ENCODE data around the gene FAM133A.

DNA sequence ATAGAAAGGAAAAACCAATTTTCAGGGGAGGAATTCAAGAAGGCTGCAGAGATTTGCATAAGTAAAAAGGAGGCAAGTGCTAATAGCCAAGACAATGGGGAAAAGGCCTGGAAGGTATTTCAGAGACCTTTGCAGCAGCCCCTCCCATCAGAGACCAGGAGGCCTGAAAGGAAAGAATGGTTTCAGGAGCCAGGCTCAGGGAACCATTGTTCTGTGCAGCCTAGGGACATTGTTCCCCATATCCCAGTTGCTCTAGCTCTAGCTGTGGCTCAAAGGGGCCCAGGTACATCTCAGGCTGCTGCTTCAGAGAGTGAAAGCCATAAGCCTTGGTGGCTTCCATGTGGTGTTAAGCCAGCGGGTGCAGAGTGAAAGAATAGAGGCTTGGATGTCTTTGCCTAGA is 24.6 kb upstream of the FAM133A start:
- TF ChIP-seq, protein P1, sequence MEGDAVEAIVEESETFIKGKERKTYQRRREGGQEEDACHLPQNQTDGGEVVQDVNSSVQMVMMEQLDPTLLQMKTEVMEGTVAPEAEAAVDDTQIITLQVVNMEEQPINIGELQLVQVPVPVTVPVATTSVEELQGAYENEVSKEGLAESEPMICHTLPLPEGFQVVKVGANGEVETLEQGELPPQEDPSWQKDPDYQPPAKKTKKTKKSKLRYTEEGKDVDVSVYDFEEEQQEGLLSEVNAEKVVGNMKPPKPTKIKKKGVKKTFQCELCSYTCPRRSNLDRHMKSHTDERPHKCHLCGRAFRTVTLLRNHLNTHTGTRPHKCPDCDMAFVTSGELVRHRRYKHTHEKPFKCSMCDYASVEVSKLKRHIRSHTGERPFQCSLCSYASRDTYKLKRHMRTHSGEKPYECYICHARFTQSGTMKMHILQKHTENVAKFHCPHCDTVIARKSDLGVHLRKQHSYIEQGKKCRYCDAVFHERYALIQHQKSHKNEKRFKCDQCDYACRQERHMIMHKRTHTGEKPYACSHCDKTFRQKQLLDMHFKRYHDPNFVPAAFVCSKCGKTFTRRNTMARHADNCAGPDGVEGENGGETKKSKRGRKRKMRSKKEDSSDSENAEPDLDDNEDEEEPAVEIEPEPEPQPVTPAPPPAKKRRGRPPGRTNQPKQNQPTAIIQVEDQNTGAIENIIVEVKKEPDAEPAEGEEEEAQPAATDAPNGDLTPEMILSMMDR (IDR thresholded peaks at IDR 0.05) = no peak
- TF ChIP-seq POLR2AphosphoS5 (IDR thresholded peaks at IDR 0.05; ENCODE audit: insufficient read depth in 1 of 2, low read depth in 1 of 2) (no peak), POLR2A (IDR thresholded peaks at IDR 0.05) (no peak)
